ENCODE results near the gene CDC37.

- TF ChIP-seq POLR2A (IDR thresholded peaks at IDR 0.05) (no peak), CTCF (IDR thresholded peaks at IDR 0.05) (no peak)
Measured at GRCh38 chr19:10427169-10427568, 23.8 kb upstream of the CDC37 start.

All from heart left ventricle (tissue), 13 donors.